Activated CD4-positive, CD25-positive, alpha-beta regulatory T cell treated with anti-CD3 and anti-CD28 coated beads, Interleukin-2, amount 50 U/mL, for 72 hours (primary cell): ENCODE data around the gene TSPAN13.

Experiments used
- DNase-seq: peaks from one replicate; pipeline ENCODE4 v3.0.0; 2021

The TSPAN13 gene

DNA sequence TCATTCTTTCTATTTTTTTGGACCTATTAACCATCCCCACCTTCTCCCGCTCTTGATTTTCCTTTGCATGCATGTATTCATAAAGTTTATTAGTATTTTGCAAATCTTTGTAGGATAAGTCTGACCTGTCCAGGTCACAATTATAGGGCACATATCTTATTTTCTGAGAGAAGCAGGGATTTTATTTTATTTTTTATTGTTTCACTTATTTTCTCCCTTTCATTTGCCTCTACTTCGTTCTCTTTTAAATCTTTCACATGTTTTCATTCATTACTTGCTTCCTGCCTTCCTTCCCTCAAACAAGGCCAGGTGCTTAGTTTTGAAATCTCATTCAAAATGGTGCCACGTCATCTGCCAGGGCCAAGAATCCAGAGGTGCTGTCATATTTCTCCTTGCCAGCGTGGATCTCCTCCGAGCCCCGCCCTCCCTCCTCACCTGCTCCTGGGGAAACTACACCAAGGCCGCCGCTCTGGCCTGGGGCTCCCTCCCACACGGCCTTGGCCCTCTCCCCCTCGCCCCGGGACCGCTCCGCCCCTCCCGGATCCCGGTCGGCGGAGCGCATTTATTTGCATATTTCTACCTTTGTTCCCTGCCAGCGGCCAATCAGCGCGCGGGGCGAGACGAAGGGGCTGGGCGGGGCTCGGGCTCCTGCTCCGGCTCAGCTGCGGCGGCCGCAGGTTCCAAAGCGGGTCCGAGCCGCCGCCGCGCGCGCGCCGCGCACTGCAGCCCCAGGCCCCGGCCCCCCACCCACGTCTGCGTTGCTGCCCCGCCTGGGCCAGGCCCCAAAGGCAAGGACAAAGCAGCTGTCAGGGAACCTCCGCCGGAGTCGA is at the start of gene TSPAN13:
TSPAN13 (plus strand) TSS at position 654 of the 830 bp plus-strand sequence. CDS start 213 bp downstream, outside the sequence.
- DNase-seq, result peak; percentile 64

DNA sequence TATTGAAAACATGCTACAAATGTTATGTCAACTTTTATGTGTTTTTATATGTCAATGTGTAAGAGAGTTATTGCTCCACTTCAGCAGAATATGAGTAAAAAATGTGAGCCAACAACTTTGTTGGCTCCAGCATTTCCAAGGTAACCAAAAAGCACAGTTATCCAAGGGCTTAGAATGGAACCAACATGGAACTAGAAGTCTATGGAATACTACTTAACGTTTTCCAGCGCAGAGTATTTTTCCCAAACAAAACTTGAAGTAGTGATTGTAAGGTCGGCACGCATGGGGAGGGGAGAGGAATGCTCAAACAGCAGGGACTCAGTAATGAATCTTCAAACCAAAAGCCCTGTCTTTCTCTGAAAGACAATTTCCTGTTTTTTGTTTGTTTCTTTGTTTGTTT is 45.0 kb upstream of the TSPAN13 start:
- DNase-seq, result no peak

DNA sequence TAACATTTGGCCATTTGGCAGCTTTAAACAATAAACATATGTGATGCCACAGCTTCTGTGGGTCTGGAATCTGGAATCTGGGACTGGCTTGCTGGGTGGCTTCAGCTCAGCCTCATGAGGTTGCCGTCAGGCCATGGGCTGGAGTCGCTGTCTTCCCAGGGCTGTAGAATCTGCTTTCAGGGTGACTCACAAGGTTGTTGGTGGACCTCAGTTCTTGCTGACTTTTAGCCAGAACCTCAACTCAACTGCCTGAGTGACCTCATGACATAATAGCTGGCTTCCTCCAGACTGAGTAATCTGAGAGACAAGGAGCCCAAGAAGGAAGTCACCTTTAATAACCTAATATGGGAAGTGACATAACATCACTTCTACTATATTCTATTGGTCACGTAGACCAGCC is 44.6 kb upstream of the TSPAN13 start:
- DNase-seq, result no peak

DNA sequence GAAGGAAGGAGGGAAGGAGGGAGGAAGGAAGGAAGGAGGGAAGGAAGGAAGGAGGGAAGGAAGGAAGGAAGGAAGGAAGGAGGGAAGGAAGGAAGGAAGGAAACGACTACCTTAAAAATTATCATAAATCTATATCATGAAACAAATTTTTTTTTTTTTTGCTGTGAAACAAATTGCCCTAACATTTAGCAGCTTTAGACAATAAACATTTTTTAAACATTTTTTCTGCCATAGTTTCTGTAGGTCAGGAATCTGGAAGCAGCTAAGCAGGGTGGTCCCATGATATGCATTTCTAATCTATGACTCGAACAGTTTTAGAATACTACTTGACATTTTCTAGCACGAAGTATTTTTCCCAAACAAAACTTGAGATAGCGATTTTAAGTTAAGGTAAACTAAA is 42.9 kb upstream of the TSPAN13 start:
- no peak for DNase-seq

DNA sequence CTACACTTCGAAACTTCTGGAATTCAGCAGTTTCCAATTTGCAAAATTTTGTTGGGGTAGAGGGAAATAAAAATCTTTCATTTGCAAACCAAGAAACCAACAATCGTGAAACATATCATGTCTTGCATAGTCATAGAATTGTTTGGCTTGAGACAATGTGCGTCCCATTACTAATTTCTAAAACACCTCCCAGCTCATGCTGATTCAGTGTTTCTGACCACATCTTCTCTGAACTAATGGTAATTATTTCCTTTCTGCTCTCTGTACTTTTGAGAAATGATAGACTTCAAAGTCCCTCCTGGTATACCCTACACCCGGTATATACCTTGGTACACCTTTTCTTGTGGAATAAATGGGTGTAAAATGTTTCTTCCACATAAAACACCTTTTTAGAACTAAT is 41.8 kb upstream of the TSPAN13 start:
- DNase-seq, result no peak

DNA sequence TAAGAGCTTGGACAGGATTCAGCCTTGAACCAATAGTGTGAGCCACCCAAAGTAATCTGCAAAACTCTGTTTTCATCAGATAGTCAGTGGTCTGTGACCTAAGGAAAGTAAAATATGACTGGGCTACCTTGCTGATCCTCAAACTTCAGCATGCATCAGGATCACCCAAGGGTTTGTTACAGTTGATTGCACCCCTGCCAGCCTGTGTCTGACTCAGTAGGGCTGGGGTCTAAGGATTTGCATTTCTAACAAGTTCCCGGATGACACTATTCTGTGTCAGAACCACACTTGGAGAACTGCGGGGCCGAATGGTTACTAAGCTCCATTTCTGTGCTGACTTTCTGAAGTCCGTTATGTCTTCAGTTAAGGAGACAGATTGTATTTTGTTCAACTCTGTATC is 40.6 kb upstream of the TSPAN13 start:
- DNase-seq, result no peak

DNA sequence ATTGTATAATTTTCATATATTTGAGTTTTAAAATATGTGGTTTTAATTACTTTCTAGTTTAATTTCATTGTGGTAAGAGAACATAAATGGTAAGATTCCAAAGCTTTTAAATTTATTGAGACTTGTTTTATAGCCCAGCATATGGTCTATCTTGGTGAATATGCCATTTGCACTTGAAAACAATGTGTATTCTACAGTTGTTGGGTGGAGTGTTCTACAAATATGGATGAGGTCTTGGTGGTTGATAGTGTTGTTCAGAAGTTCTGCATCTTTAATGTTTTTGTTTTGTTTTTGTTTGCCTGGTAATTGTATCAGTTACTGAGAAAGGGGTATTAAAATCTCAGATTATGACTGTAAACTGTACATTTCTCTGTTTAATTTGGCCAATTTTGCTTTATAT is 37.6 kb upstream of the TSPAN13 start:
- no peak for DNase-seq

DNA sequence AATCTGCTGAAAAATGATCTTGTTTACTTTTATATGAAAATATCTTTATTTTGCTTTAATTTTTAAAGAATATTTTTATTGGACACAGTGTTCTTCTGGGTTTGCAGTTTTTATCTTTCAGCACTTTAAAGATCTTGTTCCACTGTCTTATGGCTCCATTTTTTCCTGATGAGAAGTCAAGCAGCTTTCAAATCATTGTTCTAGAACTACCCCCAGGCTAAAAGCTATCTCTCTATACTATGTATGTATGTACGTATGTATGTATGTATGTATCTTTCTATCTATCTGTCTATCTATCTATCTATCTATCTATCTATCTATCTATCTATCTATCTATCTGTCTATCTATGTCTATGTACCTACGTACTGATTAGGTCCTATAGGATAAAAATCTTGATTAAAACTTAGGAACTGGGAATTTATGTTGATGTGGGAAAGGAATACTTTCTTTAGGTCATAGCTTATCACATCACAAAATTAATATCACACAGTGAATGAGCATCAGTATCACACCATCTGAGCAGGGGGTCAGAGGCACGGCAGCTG is 35.4 kb upstream of the TSPAN13 start:
- DNase-seq, result no peak

DNA sequence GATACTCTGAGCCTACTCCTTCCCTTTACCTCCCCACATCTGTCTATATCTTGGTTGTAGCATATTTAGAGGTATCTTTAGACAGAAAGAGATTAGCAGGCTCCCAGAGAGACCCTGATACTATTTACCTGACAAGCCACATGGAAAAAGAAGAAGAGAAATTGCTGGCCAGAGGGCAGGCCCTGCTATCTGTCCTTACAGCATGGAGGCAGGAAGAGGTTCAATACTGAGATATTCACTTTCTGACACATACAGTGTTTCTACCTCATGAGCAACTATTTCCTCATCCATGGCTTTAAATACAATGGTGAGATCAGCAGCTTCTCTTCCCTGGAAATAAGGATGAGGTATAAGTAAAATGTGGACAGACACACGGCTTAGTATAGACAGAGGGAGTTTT is 33.9 kb upstream of the TSPAN13 start:
- no peak for DNase-seq

DNA sequence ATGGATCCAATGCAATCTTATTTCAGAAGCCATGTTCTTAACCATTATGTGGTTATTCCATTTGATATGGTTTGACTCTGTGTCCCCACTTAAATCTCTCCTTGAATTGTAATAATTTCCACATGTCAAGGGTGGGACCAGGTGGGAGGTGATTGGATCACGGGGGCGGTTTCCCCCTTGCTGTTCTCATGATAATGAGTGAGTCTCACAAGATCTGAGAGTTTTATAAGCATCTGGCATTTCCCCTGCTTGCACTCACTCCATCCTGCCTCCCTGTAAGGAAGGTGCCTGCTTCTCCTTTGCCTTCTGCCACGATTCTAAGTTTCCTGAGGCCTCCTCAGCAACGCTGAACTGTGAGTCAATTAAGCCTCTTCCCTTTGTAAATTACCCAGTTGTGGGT is 32.0 kb upstream of the TSPAN13 start:
- DNase-seq, result no peak

DNA sequence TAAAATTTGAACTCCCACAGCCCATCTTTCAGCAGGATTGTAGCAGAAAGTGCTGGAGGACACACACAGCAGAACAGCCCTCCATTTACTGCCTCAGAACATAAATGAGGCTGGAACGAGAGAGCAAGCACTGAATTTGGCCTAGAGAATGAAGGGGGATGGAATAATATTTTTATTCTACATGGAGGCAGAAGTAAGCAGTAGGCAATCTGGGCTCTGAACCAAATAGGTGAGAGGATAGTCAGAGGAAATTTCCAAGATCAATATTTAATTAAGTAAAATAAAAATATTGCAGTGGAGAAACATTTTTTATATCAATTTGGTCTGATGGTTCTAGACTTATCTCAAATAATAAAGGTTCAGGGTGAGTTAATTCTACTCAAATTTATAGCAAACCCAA is 29.2 kb upstream of the TSPAN13 start:
- no peak for DNase-seq

DNA sequence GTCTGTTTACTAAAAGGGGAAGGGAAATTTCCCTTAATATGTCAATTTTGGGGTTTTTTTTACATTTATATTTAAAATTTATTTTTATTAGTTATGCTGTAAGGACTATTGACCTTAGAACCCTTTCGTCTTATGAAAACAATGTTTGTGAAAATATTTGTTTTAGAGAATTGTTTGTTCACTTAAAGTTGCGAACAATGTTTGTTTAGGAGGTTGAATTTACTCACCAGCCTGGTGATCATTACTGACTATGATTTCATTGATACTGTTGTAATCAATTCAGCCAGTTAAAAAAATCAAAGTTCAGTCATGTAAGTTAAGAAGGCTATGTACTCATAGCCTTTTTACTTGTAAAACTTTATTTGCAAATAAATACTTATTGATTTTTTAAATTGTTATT is 27.4 kb upstream of the TSPAN13 start:
- no peak for DNase-seq

DNA sequence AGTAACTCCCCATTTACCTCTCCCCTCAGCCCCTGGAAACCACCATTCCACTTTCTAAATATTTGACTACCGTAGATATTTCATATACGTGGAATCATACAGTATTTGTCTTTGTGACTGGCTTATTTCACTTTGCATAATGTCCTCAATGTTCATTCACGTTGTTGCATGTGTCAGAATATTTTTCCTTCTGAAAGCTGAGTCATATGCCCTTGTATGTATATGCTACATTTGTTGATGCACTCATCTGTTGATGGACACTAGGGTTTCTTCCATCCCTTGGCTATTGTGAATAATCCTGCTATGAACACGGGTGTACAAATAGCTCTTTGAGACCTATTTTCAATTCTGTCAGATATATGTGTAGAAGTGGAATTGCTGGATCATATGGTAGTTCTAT is 25.8 kb upstream of the TSPAN13 start:
- DNase-seq, result no peak

DNA sequence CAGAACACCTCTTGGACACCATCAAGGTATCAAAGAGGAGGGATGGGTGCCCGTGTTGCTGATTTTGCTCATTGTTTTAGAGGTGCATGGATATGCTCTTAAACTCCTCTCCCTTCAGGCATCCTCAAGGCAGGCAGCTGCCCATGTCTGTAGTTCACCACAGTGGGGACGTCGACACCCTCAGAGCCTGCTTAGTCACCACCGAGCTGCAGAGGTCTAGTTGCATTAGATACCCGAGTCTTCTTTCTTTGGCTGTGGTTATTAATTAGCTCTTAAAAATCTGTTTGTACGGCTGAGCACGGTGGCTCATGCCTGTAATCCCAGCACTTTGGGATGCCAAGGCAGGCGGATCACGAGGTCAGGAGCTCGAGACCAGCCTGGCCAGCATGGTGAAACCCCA is 24.7 kb upstream of the TSPAN13 start:
- no peak for DNase-seq

DNA sequence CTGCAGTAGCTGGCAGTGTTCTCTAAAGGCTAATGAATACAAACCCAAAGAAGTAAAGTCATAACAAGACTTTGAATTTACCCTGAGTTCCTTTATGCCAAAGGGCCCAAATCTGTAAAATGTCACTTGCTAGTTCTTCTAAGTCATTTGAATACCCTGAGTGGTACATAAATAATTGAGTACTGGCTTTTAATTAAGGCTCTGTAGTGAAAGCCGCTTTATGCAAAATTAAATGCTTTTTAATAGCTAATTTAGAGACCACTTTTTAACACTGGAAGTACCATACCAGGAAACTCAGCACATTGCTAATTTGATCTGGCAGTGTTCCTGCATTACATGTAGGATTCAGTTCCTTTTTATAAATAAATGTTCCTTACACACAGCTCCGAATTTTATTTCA is 24.0 kb upstream of the TSPAN13 start:
- DNase-seq, result no peak

DNA sequence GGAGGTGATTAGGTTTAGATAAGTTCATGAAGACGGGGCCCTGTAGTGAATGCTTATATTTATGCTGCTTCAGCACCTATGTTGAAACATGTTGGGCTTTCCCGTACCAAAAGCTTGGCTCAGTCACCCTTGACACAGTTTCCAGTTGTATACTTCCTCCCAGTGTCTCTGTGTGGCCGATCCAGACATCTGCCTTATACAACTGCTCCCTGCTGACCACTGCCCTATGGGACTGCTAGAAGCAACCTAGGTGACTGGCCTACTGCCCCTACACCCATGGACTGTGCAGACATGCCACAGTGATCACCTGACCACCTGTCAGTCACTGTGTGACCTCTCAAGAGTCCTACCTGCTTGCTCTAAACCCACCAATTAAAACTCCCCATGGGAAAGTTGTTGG is 22.6 kb upstream of the TSPAN13 start:
- no peak for DNase-seq

DNA sequence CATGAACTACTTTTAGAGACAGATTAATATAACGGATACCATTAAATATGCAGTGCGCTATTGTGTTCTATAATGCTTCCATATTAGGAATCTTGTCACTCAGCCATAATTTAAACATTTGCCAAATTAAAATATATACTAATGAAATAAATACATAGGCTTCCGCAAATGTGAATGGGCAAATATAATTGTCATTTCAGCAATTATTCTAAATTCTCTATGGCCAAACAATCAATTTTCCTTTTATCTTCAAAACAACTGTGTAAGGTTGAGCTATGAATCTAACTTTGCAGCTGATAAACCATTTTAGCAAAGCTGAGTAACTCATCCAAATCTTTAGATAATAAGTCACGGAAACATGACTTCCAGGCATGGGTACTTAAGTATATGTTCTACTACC is 20.7 kb upstream of the TSPAN13 start:
- no peak for DNase-seq

DNA sequence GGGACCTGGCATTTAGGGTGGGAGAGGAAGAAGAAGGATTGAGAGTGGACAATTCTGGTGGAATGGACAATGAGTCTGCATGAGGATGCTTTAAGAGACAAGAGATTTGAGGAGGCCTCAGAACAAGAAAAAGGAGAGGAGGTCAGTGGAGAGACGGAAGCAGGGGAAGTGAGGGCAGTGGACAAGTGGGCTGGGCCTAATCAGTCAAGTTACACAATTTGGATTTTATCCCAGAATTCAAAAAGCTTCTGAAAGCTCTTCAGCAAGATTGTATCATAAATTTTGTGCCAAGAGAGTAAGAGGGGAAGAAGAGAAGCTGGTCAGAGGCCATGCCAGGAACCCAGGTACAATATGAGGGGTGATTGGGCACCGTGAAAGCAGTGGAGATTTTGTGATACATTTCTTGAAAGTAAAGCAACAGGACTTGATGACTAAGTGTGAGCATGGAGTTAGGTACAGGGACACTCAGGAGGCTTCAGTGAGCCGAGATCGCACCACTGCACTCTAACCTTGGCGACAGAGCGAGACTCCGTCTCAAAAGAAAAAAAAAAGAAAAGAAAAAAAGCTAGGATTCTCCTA is 19.3 kb upstream of the TSPAN13 start:
- no peak for DNase-seq

DNA sequence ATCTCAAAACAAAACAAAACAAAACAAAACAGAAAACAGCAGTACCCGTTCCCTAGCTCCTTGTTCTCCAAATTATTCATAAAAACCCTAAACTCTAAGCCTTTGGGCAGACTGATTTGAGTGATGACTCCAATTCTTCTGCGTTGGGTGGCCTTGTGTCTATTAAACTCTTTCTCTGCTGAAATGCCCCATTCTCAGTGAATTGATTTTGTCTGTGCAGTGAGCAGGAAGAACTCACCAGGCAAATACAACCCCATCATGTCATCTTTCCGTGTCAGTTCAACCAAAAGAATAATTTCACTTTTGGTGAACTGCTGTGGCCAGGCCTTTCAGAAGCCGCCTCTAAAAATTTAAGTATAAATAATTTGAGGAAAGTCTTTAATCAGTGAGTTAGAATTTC is 18.5 kb upstream of the TSPAN13 start:
- DNase-seq, result no peak

DNA sequence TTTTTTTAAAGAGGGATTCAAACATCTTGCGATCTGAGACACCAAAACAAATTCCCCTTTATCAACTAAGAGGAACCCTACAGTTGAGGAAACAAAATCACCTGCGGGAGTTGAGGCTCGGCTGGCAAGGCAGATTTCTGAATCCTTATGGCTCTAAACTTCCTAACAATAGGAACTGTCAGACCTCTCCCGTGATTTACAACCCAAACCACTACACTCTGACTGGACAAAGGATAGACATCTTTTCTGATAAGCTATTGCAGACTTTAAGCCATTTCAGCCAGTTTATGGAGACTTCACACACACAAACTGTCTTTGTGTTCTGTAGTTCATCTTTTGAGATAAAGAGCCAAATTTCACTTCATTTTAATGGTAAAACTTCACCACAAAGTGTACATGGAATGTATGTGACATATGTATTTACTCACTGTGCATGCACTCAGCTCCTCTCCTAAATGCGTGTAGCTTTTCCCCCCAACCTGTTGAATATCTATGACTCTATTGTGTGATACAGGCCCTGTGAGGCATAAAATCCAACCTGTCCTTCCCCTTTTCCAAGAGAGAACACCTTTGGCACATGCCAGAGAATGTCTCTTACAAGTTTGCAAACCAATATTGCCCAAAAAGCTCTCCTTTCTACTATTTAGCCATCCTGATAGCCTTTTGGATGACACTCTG is 15.4 kb upstream of the TSPAN13 start:
- no peak for DNase-seq

DNA sequence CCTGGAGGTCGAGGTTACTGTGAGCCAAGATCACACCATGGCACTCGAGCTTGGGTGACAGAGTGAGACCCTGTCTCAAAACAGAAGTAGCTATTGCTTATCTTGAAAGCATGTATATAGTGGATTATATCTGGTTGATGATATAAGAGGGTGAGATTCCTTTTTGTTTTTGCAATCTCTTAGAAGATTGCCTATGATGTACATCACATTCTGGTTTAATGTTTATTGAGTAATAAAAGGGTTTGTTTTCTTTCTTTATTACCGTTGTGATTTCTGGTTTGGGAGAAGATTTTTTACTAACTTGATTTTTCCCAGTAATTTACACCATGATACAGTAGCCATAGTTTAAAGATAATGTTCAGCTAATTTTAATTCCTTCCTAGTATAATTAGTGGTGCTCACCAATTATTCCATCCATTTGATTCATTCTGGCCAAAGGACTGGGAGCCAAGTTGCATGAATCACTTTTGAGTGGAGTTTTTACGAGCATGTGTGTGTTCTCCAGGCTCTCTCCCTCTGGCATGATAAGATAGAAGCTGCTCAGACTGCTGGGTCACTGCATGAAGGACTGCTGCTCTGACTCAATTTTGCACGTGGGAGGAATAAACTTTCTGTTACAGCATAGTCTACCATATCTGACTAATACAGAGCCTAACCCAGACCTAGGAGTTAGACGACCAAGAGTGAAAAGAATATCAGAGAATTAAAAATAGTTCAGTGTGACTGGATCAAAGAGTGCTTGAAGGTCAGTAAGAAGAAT is 13.5 kb upstream of the TSPAN13 start:
- no peak for DNase-seq

DNA sequence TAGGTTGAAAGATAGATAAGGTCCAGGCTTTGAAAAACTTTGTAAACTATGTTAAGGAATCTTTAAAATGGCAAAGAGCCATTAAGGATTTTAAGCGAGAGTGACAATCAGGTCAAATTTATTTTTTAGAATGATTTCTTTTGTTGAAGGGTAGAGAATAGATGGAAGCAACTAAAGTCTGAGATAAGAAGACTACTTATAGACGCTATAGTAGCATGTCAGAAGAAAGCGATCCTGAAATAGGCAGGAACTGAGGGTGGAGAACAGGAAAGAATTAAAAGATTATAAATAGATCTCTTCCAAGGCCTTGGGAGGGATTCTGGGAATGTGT is 13.0 kb upstream of the TSPAN13 start:
- no peak for DNase-seq

DNA sequence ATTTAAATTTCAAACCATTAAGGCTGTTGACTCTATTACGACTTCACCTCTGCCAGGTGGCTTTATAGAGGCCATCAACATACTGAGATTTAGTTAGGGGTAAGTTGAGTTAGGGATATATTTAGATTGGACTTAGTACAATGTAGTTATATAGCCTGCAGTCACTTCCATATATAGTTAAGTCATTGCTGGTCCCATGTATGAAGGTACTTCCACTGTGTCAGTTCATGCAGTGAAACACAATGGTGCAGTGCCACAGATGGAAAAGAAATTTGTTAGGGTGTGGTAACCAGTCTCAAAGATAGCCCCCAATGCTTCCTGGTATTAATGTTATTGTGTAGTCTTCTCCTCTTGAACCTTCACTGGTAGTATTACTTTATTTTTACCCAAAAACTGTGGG is 12.6 kb upstream of the TSPAN13 start:
- DNase-seq, result no peak
